Measurements from ENCODE around the gene SEZ6. TPM values are rescaled to one million over a fixed set of nuclear protein-coding genes. Genes with fewer than 3 reads are reported as not detected.

Gene SEZ6
- total and polyA plus RNA-seq, 2 of the 4 experiments (the other 2 are of a cell fraction): not detected

- H3K27ac ChIP-seq (ENCODE audit: insufficient read depth, low read length): no peak overlapping the region
- no peak overlapping the region for H4K91ac ChIP-seq (ENCODE audit: insufficient read depth, low read depth, low read length)
- TF ChIP-seq SMC3 (IDR thresholded peaks at IDR 0.05; ENCODE audit: low read depth, low read length): no peak
- TF ChIP-seq, protein P1, sequence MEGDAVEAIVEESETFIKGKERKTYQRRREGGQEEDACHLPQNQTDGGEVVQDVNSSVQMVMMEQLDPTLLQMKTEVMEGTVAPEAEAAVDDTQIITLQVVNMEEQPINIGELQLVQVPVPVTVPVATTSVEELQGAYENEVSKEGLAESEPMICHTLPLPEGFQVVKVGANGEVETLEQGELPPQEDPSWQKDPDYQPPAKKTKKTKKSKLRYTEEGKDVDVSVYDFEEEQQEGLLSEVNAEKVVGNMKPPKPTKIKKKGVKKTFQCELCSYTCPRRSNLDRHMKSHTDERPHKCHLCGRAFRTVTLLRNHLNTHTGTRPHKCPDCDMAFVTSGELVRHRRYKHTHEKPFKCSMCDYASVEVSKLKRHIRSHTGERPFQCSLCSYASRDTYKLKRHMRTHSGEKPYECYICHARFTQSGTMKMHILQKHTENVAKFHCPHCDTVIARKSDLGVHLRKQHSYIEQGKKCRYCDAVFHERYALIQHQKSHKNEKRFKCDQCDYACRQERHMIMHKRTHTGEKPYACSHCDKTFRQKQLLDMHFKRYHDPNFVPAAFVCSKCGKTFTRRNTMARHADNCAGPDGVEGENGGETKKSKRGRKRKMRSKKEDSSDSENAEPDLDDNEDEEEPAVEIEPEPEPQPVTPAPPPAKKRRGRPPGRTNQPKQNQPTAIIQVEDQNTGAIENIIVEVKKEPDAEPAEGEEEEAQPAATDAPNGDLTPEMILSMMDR (conservative IDR thresholded peaks at IDR 0.05; ENCODE audit: low read depth, low read length): no peak
- TF ChIP-seq RFX5 (IDR thresholded peaks at IDR 0.05; ENCODE audit: low read depth, low read length): no peak
- TF ChIP-seq RAD21 (IDR thresholded peaks at IDR 0.05; ENCODE audit: low read length): no peak
- no peak for TF ChIP-seq NFE2L2 (IDR thresholded peaks at IDR 0.05; ENCODE audit: low read depth, low read length)
- TF ChIP-seq POLR2A (IDR thresholded peaks at IDR 0.05; ENCODE audit: low read depth, low read length): no peak
- no peak for TF ChIP-seq CEBPB (IDR thresholded peaks at IDR 0.05; ENCODE audit: low read depth, low read length)
- TF ChIP-seq RCOR1 (IDR thresholded peaks at IDR 0.05; ENCODE audit: insufficient replicate concordance, low read length): no peak
- TF ChIP-seq CHD1 (IDR thresholded peaks at IDR 0.05; ENCODE audit: low read depth, low read length): no peak
- H4K20me1 ChIP-seq (ENCODE audit: insufficient read depth, low read length): no peaks in the 10 kb centered on the region
- in situ Hi-C loops (cut with MboI; ENCODE audit: low sequenced_read_pairs) (loop anchor here (10.0 kb wide), 1 partner anchor 56 kb away; no protein-coding TSS in a partner anchor), intact Hi-C loops (cut with micrococcal nuclease) (loop anchor here (10.0 kb wide), 1 partner anchor 84 kb away; no protein-coding TSS in a partner anchor), dilution Hi-C loops (cut with HindIII; ENCODE audit: low sequenced_read_pairs, unreplicated experiment) (no loop called here)
- no peak overlapping the region for H3K18ac ChIP-seq (ENCODE audit: low read depth, low read length)
- H3K4ac ChIP-seq (ENCODE audit: low read depth, low read length): no peak overlapping the region
- H3K4me1 ChIP-seq (ENCODE audit: control insufficient read depth, insufficient read depth, low read length): no peaks in the 10 kb centered on the region
- no TSS peak for BruUV-seq (replicated peaks)
- no peak overlapping the region for H2BK15ac ChIP-seq (ENCODE audit: low read depth, low read length)
- ATAC-seq (ENCODE audit: low read depth) (no peak; the same call in 1 of the 2 replicates), DNase-seq (peak; percentile 32)
- H3K23ac ChIP-seq (ENCODE audit: low read depth, low read length): no peak overlapping the region
- H3K4me2 ChIP-seq (ENCODE audit: low read depth, low read length): no peak overlapping the region
- no peak overlapping the region for H3K56ac ChIP-seq (ENCODE audit: extremely low read depth, insufficient read depth, low read length)
- no peak overlapping the region for H2BK120ac ChIP-seq (ENCODE audit: low read depth, low read length)
- WGBS, 2 experiments (ENCODE audit: extremely low coverage in 2 of 2, insufficient read length in 1 of 2): 40% methylated on average over 1 of the region's 10 CpGs; no CpG with 5 or more reads in 1 of the 2 experiments
- H2BK20ac ChIP-seq (ENCODE audit: low read depth, low read length): no peak overlapping the region
- H3K9ac ChIP-seq (ENCODE audit: low read depth, low read length): no peak overlapping the region
- H3K79me1 ChIP-seq (ENCODE audit: low read depth in 1 of 2, low read length in 2 of 2): no peaks in the 10 kb centered on the region
- POLR2A ChIA-PET (ENCODE audit: unreplicated experiment): no interaction called here
- H3K4me3 ChIP-seq (ENCODE audit: insufficient read depth, low read depth, low read length): no peak overlapping the region
- CTCF ChIA-PET: interaction anchor here (0.6 kb wide), 1 partner anchor 14 kb away, joined by 4 read pairs; no protein-coding TSS in a partner anchor
- H3K14ac ChIP-seq (replicated peaks; ENCODE audit: low read depth, low read length): no peak overlapping the region
- no peak overlapping the region for H2AK9ac ChIP-seq (replicated peaks; ENCODE audit: low read depth, low read length, poor library complexity)
- no peaks in the 10 kb centered on the region for H3K36me3 ChIP-seq (ENCODE audit: control insufficient read depth, insufficient read depth, low read length)
- no peak overlapping the region for H2AFZ ChIP-seq (replicated peaks; ENCODE audit: low read length, poor library complexity)
- no peak overlapping the region for H2AK5ac ChIP-seq (ENCODE audit: low read depth, low read length)
- H4K8ac ChIP-seq (ENCODE audit: low read depth in 2 of 2, low read length in 2 of 2): no peak overlapping the region
- H3K9me1 ChIP-seq (ENCODE audit: insufficient read depth, low read length): peaks cover 2% of the 10 kb centered on the region; the same call in 1 of the 2 replicates
- no peak overlapping the region for H2BK5ac ChIP-seq (ENCODE audit: low read depth, low read length, poor library complexity, severe bottlenecking)
- peaks cover 80% of the 10 kb centered on the region for H3K27me3 ChIP-seq (ENCODE audit: control insufficient read depth, insufficient read depth, low read length)
- H3K9me3 ChIP-seq (ENCODE audit: control insufficient read depth, insufficient read depth, low read length): no peaks in the 10 kb centered on the region; the same call in 1 of the 2 replicates
- H4K5ac ChIP-seq (ENCODE audit: low read depth, low read length): no peak overlapping the region
Observed at GRCh38 chr17:29048440-29049368, 42.9 kb upstream of the SEZ6 start.
